Measurements from ENCODE around the gene GCSAM. TPM values are rescaled to one million over a fixed set of nuclear protein-coding genes. Genes with fewer than 3 reads are reported as not detected.

The GCSAM gene
- total RNA-seq, 6 donors from 2014 or later = 0.31 to 0.81 (median 0.52) TPM; not detected in 2

GRCh38 chr3:112117841-112118571 lies 15.0 kb downstream of the GCSAM start:
- H3K9me3 ChIP-seq = no peaks in the 10 kb centered on the region
- no peaks in the 10 kb centered on the region for H3K27me3 ChIP-seq
- ATAC-seq (ENCODE audit: low FRiP score in 2 of 2) (no peak), DNase-seq (peak in 1 of 2 donors; percentile 27)
- H3K4me3 ChIP-seq = no peak overlapping the region
- WGBS, 2 donors = 83 to 84% methylated on average over 4 of the region's 4 CpGs
- peaks cover 0 to 14% (median 6%) of the 10 kb centered on the region in 4 donors for H3K4me1 ChIP-seq
- peak overlapping the region in 2 of 4 donors; percentile 17 to 40 for H3K27ac ChIP-seq
- peaks cover 0 to 4% (median 0%) of the 10 kb centered on the region in 4 donors for H3K36me3 ChIP-seq
- TF ChIP-seq POLR2AphosphoS5 (IDR thresholded peaks at IDR 0.05) = no peak
- no peak for TF ChIP-seq POLR2A (IDR thresholded peaks at IDR 0.05)
- no peak for TF ChIP-seq CTCF (IDR thresholded peaks at IDR 0.05)
- TF ChIP-seq EP300 (IDR thresholded peaks at IDR 0.05) = no peak

- no peak for DNase-seq
These were observed 15.6 kb downstream of the GCSAM start for GRCh38 chr3:112117415-112117814.

GRCh38 chr3:112116748-112117186 lies 16.3 kb downstream of the GCSAM start:
- 59 to 60% methylated on average over 13 of the region's 13 CpGs for WGBS, 2 donors
- TF ChIP-seq CTCF (IDR thresholded peaks at IDR 0.05) = no peak
- TF ChIP-seq EP300 (IDR thresholded peaks at IDR 0.05) = no peak
- TF ChIP-seq POLR2A (IDR thresholded peaks at IDR 0.05) = no peak
- TF ChIP-seq POLR2AphosphoS5 (IDR thresholded peaks at IDR 0.05) = no peak
- DNase-seq = no peak
- no peaks in the 10 kb centered on the region for H3K27me3 ChIP-seq
- H3K36me3 ChIP-seq = peaks cover 0 to 4% (median 0%) of the 10 kb centered on the region in 4 donors
- ATAC-seq (ENCODE audit: low FRiP score in 2 of 2) = no peak
- H3K4me3 ChIP-seq = peak overlapping the region in 3 of 4 donors; percentile 10 to 25 (median 20)
- peak overlapping the region in 2 of 4 donors; percentile 41 to 50 for H3K27ac ChIP-seq
- H3K4me1 ChIP-seq = peaks cover 0 to 14% (median 6%) of the 10 kb centered on the region in 4 donors
- H3K9me3 ChIP-seq = no peaks in the 10 kb centered on the region

More at GRCh38 chr3:112117415-112117814, 15.6 kb downstream of the GCSAM start:
- H3K36me3 ChIP-seq = peaks cover 0 to 4% (median 0%) of the 10 kb centered on the region in 4 donors
- WGBS, 2 donors = 64 to 70% methylated on average over 1 of the region's 1 CpG
- H3K4me3 ChIP-seq = no peak overlapping the region
- TF ChIP-seq POLR2A (IDR thresholded peaks at IDR 0.05) (no peak), POLR2AphosphoS5 (IDR thresholded peaks at IDR 0.05) (no peak), EP300 (IDR thresholded peaks at IDR 0.05) (no peak), CTCF (IDR thresholded peaks at IDR 0.05) (no peak)
- H3K4me1 ChIP-seq = peaks cover 0 to 14% (median 6%) of the 10 kb centered on the region in 4 donors
- no peaks in the 10 kb centered on the region for H3K9me3 ChIP-seq
- H3K27me3 ChIP-seq = no peaks in the 10 kb centered on the region
- ATAC-seq (ENCODE audit: low FRiP score in 2 of 2) = no peak
- H3K27ac ChIP-seq = peak overlapping the region in 2 of 4 donors; percentile 41 to 50

- Histone ChIP-seq H3K36me3 (peaks cover 0 to 4% (median 0%) of the 10 kb centered on the region in 4 donors), H3K4me1 (peaks cover 0 to 14% (median 6%) of the 10 kb centered on the region in 4 donors), H3K9me3 (no peaks in the 10 kb centered on the region), H3K27me3 (no peaks in the 10 kb centered on the region), H3K4me3 (no peak overlapping the region), H3K27ac (no peak overlapping the region)
- no peak for TF ChIP-seq POLR2AphosphoS5 (IDR thresholded peaks at IDR 0.05)
- no peak for ATAC-seq (ENCODE audit: low FRiP score in 2 of 2)
- 82 to 87% methylated on average over 6 of the region's 6 CpGs for WGBS, 2 donors
- peak in 1 of 2 donors; percentile 8 for DNase-seq
These were observed 17.2 kb downstream of the GCSAM start for GRCh38 chr3:112115806-112116383.

GRCh38 chr3:112115161-112115739 lies 17.8 kb downstream of the GCSAM start:
- no peak for TF ChIP-seq POLR2AphosphoS5 (IDR thresholded peaks at IDR 0.05)
- TF ChIP-seq CTCF (IDR thresholded peaks at IDR 0.05) = no peak
- TF ChIP-seq POLR2A (IDR thresholded peaks at IDR 0.05) = no peak
- no peak for TF ChIP-seq EP300 (IDR thresholded peaks at IDR 0.05)
- Histone ChIP-seq H3K4me1 (peaks cover 0 to 14% (median 5%) of the 10 kb centered on the region in 4 donors), H3K27ac (no peak overlapping the region), H3K36me3 (peaks cover 0 to 4% (median 0%) of the 10 kb centered on the region in 4 donors), H3K9me3 (no peaks in the 10 kb centered on the region), H3K27me3 (no peaks in the 10 kb centered on the region), H3K4me3 (no peak overlapping the region)
- peak in 1 of 2 donors; percentile 87 for ATAC-seq (ENCODE audit: low FRiP score in 2 of 2)
- DNase-seq = no peak
- 86 to 92% methylated on average over 6 of the region's 6 CpGs for WGBS, 2 donors

Measured in upper lobe of left lung (tissue), 6 donors.